Natural killer cell (primary cell): ENCODE measurements around the gene LAMC3. TPM values are rescaled to one million over a fixed set of nuclear protein-coding genes. Genes with fewer than 3 reads are reported as not detected.

Source experiments
- ATAC-seq, 3 donors: fragments of 150-1000 bp in 2 of 3; fragments of 200-7000 bp in 1 of 3; cut with Tn5 transposase; 1 replicate in 1 of 3; 2 replicates in 2 of 3; pipeline ENCODE4 v1.10.0; 2021; ENCODE audit warnings: mild to moderate bottlenecking in 2 of 3, moderate library complexity in 2 of 3
- DNase-seq, 2 donors: peaks; one replicate each; pipeline versions ENCODE4 v3.0.0 to v3.0.0-alpha.2; 2013 to 2021; ENCODE audit warnings: mixed read lengths in 1 of 2
- H3K27ac ChIP-seq: one replicate; pipeline ENCODE4 v1.5.1; 2013; ENCODE audit warnings: mild to moderate bottlenecking, low read length
- H3K27me3 ChIP-seq: one replicate; pipeline ENCODE4 v1.6.1; 2013; ENCODE audit warnings: low read length; ENCODE audit not compliant: control insufficient read depth, insufficient read depth
- H3K36me3 ChIP-seq: one replicate; pipeline ENCODE4 v1.6.1; 2013; ENCODE audit warnings: low read length; ENCODE audit not compliant: control insufficient read depth, insufficient read depth
- H3K4me1 ChIP-seq: one replicate; pipeline ENCODE4 v1.6.1; 2013; ENCODE audit warnings: low read length; ENCODE audit not compliant: control insufficient read depth, insufficient read depth
- H3K4me3 ChIP-seq: one replicate; pipeline ENCODE4 v1.5.1; 2013; ENCODE audit warnings: low read length
- H3K9me3 ChIP-seq: one replicate; pipeline ENCODE4 v1.6.1; 2013; ENCODE audit warnings: low read length; ENCODE audit not compliant: control insufficient read depth, insufficient read depth
- H3K27ac Mint-ChIP-seq, 2 donors: one replicate each; pipeline ENCODE4 v1.8.0; 2022; ENCODE audit warnings: mild to moderate bottlenecking in 2 of 2, mixed read lengths in 2 of 2, moderate library complexity in 1 of 2
- H3K27me3 Mint-ChIP-seq, 2 donors: one replicate each; pipeline ENCODE4 v1.8.0; 2022; ENCODE audit warnings: low read depth in 2 of 2, mixed read lengths in 2 of 2
- H3K36me3 Mint-ChIP-seq: one replicate; pipeline ENCODE4 v1.8.0; 2022; ENCODE audit warnings: mixed read lengths
- H3K4me1 Mint-ChIP-seq, 2 donors: one replicate each; pipeline ENCODE4 v1.8.0; 2022; ENCODE audit warnings: mixed read lengths in 2 of 2
- H3K4me3 Mint-ChIP-seq: one replicate; pipeline ENCODE4 v1.8.0; 2022; ENCODE audit warnings: mild to moderate bottlenecking, moderate library complexity, mixed read lengths
- H3K9me3 Mint-ChIP-seq, 2 donors: one replicate each; pipeline ENCODE4 v1.8.0; 2022; ENCODE audit warnings: mixed read lengths in 2 of 2
- WGBS: methylation state at CpG from one replicate; pipeline ENCODE4 v1.1.7; 2013; ENCODE audit warnings: missing lambda C conversion rate; ENCODE audit not compliant: insufficient coverage; 5-methylcytosine and 5-hydroxymethylcytosine counted together
- intact Hi-C: fragments of 100-400 bp; cut with micrococcal nuclease; formaldehyde crosslinking; loops from one replicate; pipeline ENCODE4 v1.14.2; 2022
- total RNA-seq, 4 donors: library from RNA; stranded (reverse); fragments of 120-200 nt in 1 of 4; gene quantifications; one replicate each; pipeline versions ENCODE4 v1.2.3 to v1.2.4, GENCODE V29; 2013 to 2022
- TF ChIP-seq, protein P1 (sequence below): fragments of 200-600 bp; IDR thresholded peaks from one replicate; pipeline ENCODE4 v1.8.0; 2022; ENCODE audit warnings: antibody characterized with exemption

LAMC3 gene
- total RNA-seq, 3 donors from 2014 or later (not counting 1 experiment from before 2014, with no cell fraction given) = not detected

GRCh38 chr9:131010482-131011273 is 1.7 kb downstream of the LAMC3 start:
- ATAC-seq = no peak
- 79% methylated on average over 14 of the region's 14 CpGs for WGBS
- no peaks in the 10 kb centered on the region for H3K4me1 Mint-ChIP-seq
- H3K4me3 Mint-ChIP-seq = no peak overlapping the region
- Histone ChIP-seq H3K9me3 (no peaks in the 10 kb centered on the region), H3K36me3 (no peaks in the 10 kb centered on the region), H3K4me3 (no peak overlapping the region), H3K27ac (no peak overlapping the region), H3K4me1 (no peaks in the 10 kb centered on the region), H3K27me3 (peaks cover 5% of the 10 kb centered on the region)
- no peaks in the 10 kb centered on the region for H3K36me3 Mint-ChIP-seq
- no peaks in the 10 kb centered on the region for H3K9me3 Mint-ChIP-seq
- intact Hi-C loops = no loop called here
- TF ChIP-seq, protein P1, sequence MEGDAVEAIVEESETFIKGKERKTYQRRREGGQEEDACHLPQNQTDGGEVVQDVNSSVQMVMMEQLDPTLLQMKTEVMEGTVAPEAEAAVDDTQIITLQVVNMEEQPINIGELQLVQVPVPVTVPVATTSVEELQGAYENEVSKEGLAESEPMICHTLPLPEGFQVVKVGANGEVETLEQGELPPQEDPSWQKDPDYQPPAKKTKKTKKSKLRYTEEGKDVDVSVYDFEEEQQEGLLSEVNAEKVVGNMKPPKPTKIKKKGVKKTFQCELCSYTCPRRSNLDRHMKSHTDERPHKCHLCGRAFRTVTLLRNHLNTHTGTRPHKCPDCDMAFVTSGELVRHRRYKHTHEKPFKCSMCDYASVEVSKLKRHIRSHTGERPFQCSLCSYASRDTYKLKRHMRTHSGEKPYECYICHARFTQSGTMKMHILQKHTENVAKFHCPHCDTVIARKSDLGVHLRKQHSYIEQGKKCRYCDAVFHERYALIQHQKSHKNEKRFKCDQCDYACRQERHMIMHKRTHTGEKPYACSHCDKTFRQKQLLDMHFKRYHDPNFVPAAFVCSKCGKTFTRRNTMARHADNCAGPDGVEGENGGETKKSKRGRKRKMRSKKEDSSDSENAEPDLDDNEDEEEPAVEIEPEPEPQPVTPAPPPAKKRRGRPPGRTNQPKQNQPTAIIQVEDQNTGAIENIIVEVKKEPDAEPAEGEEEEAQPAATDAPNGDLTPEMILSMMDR = no peak
- no peak for DNase-seq
- H3K27ac Mint-ChIP-seq = no peak overlapping the region
- peaks cover 16 to 26% of the 10 kb centered on the region in 2 donors for H3K27me3 Mint-ChIP-seq

- Mint-ChIP-seq H3K4me1 (no peaks in the 10 kb centered on the region), H3K4me3 (no peak overlapping the region), H3K9me3 (no peaks in the 10 kb centered on the region), H3K36me3 (no peaks in the 10 kb centered on the region), H3K27me3 (peaks cover 16 to 34% of the 10 kb centered on the region in 2 donors), H3K27ac (no peak overlapping the region)
- H3K4me3 ChIP-seq = no peak overlapping the region
- ATAC-seq = no peak
- TF ChIP-seq, protein P1 = no peak
- H3K4me1 ChIP-seq = no peaks in the 10 kb centered on the region
- H3K36me3 ChIP-seq = no peaks in the 10 kb centered on the region
- H3K9me3 ChIP-seq = no peaks in the 10 kb centered on the region
- DNase-seq = no peak
- WGBS = 68% methylated on average over 8 of the region's 8 CpGs
- no peak overlapping the region for H3K27ac ChIP-seq
- peaks cover 5% of the 10 kb centered on the region for H3K27me3 ChIP-seq
- intact Hi-C loops = no loop called here
Observed at GRCh38 chr9:131011274-131012022, 2.5 kb downstream of the LAMC3 start.

- H3K4me1 ChIP-seq = no peaks in the 10 kb centered on the region
- Mint-ChIP-seq H3K27me3 (peaks cover 15 to 34% of the 10 kb centered on the region in 2 donors), H3K4me1 (no peaks in the 10 kb centered on the region), H3K4me3 (no peak overlapping the region), H3K9me3 (no peaks in the 10 kb centered on the region), H3K36me3 (no peaks in the 10 kb centered on the region), H3K27ac (no peak overlapping the region)
- no peaks in the 10 kb centered on the region for H3K36me3 ChIP-seq
- WGBS = 47% methylated on average over 6 of the region's 6 CpGs
- H3K9me3 ChIP-seq = no peaks in the 10 kb centered on the region
- intact Hi-C loops = no loop called here
- TF ChIP-seq, protein P1 = no peak
- H3K27ac ChIP-seq = no peak overlapping the region
- peaks cover 5% of the 10 kb centered on the region for H3K27me3 ChIP-seq
- ATAC-seq (peak in 1 of 3 donors; percentile 4), DNase-seq (no peak)
- H3K4me3 ChIP-seq = no peak overlapping the region
Observed at GRCh38 chr9:131012023-131012334, 3.0 kb downstream of the LAMC3 start.
